NCI-H2029 treated with DMSO at 0.1 percent for 48 hours (cell line): ENCODE data around the gene RAPGEF4.

ENCODE experiments used
- DNase-seq: peaks from one replicate; lab custom pipeline; 2025; lab: John Stamatoyannopoulos, UW

Gene RAPGEF4

DNA sequence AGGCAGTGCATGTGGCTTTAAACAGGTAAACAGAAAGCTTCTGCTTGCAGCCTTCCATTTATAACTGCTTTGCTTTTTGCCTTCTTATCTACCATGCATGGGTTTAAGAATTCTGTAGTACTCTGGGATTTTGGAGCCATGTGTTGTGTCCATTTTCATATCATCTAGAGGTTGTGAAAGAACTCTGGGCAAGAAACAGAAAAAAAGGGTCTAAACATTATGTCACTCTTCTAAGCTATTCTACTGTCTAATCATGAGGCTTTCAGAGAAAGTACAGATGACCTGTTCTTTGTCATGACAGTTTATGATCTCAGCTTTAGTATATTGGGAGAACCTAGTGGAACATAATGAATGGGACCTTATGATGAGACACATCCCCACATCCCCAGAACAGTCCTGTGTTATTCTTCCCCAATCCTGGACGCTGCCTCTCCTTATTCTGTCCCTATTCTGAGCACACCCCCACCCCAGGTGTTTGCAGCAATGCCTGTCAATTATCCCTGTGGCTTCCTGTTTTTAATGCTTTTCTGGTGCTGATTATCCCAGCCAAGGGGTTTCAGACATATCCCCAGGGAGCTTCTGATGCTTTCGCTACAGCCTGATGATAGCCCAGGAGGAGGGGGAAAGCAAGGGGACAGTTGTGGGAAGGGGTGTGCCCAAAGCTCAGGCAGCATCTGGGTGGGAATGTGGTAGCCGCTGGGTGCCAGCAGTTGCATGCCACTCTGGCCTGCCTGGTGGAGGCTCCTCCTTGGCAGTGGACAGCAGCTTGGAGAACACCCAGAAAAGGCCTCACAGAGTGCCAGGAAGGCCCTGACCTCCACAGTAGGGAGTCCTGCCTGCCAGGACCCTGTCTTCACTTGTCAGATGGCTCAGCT, 170.5 kb downstream of the RAPGEF4 start:
- DNase-seq = no peak

DNA sequence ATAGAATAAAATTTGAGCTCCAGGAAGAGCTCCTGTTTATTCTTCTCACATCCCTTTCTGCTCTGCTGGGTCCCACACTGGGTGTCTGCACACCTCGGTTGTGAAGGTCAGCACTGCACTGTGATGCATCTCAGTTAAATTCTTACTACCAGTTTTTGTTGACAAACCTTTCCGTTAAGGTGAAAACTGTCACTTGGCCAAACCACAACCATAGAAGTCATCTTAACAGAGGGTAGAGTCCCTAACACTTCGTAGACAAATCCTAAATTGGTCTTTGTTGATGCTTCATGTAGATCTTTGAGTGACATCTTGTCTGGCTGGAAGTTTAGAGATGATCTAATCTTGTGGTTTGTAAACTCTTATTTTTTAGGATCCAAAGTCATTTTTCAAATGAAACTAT, 172.6 kb downstream of the RAPGEF4 start:
- DNase-seq = no peak

- DNase-seq = no peak
Observed at GRCh38 chr2:172909454-172909853, 173.8 kb downstream of the RAPGEF4 start.

DNA sequence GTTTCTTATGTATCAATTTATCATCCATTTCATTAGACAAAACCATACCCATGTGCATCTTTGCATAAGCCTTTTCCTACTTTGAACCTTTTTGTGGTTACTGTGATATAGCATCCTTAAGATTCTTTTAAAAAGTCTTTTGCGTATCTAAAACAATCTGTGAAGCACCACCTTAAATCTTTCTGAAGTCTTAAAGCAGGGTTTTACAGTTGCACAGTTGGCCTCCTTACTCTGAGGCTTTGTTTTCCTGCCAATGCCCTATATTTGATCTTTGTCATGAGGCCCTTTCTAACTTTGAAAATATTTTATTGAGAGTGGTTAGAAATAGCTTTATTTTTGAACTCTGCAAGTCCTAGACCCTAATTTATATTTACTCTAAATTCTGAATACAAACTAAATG, 176.6 kb downstream of the RAPGEF4 start:
- DNase-seq = no peak

DNA sequence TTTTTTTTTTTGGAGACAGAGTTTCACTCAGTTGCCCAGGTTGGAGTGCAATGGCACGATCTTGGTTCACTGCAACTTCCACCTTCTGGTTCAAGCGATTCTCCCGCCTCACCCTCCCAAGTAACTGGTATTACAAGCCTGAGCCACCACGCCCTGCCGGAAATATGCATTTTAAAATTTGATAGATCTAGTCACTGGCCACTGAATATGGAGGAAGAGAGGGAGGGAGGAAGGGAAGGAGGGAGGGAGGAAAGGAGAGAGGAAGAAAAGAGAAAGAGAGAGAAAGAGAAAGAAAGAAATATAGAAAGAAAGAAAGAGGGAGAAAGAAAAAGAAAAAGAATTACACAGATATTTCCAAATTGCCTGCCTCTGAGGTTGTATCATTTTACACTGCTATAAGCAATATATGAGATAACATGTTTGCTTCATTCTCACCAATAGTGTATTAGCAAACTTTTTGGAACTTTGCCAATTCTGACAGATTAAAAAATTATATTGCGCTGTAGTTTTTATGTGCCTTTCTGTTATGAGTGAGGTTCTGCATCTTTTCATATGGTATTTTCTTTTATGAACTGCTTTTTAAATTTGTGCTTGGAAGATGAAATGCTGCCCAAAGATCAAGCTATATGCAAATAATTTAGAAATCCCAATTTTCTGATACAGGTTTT, 178.8 kb downstream of the RAPGEF4 start:
- no peak for DNase-seq

- no peak for DNase-seq
Observed at GRCh38 chr2:172917716-172918115, 182.1 kb downstream of the RAPGEF4 start.

GRCh38 chr2:172919732-172920131, 184.1 kb downstream of the RAPGEF4 start:
- no peak for DNase-seq

- DNase-seq = no peak
Observed at GRCh38 chr2:172921532-172922236, 186.0 kb downstream of the RAPGEF4 start.

GRCh38 chr2:172922306-172922705, 186.7 kb downstream of the RAPGEF4 start:
- DNase-seq = no peak

DNA sequence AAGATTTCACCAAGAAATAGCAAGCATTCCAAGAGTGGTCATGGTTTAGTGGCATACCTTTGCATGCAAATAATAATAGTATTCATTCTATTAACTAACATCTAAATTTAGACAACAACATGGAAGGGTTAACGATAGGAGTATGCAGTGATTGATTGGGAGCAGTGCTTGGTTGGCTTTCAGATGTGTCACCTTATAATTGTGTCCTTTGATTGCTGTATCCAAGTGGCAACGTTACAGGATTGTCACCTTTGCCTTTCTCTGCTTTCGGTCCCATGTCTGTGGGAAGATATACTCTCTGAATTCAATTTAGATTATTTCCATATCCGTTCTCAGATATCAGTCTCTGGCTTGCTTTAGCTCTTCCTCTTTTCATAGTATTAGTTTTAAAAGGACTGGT, 187.2 kb downstream of the RAPGEF4 start:
- DNase-seq = no peak

- no peak for DNase-seq
Observed at GRCh38 chr2:172924097-172924660, 188.5 kb downstream of the RAPGEF4 start.

DNA sequence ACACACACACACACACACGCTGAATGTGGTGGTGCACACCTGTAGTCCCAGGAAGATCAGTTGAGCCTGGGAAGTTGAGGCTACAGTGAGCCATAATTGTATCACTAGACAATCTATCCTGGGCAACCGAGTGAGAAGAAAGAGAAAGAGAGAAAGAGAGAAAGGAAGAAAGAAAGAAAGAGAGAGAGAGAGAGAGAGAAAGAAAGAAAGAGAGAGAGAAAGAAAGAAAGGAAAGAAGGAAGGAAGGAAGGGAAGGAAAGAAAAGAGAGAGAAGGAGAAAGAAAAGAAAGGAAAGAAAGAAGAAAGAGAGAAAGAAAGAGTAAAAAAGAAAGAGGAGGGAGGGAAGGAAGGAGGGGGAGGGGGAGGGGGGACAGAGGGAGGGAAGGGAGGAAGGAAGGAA, 190.0 kb downstream of the RAPGEF4 start:
- DNase-seq = no peak

DNA sequence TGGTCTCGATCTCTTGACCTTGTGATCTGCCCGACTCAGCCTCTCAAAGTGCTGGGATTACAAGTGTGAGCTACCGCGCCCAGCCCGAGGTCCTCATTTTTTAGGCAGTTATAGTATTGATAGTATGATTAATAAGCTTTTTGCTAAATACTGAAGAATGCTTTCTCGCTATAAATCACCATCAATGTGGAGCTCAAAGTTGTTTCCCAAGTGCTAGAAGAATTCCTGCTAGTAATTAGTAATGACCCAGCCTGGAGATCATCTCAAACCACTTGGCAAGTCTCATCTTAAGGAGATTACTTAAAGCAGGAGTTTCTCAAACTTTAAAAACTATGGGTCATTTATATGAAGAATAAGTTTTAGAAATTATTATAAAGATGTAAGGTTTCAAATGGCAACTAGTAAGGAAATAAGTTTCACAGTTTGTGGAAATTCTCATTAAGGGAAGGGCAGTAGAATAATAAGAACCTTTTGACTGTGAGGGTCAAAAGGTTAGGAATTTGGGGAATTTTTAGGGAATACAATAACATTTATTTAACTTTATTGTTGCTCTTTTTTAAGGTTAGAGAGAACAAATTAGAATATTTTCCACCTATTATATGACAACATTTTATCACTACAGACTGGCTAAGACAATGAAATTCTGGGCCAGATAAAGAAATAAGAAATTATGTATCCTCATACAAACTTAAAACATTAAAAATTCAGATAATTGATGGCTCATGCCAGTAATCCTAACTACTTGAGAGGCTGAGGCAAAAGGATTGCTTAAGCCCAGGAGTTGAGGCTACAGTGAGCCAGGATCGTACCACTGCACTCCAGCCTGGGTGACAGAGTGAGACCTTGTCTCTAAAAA, 191.4 kb downstream of the RAPGEF4 start:
- no peak for DNase-seq

DNA sequence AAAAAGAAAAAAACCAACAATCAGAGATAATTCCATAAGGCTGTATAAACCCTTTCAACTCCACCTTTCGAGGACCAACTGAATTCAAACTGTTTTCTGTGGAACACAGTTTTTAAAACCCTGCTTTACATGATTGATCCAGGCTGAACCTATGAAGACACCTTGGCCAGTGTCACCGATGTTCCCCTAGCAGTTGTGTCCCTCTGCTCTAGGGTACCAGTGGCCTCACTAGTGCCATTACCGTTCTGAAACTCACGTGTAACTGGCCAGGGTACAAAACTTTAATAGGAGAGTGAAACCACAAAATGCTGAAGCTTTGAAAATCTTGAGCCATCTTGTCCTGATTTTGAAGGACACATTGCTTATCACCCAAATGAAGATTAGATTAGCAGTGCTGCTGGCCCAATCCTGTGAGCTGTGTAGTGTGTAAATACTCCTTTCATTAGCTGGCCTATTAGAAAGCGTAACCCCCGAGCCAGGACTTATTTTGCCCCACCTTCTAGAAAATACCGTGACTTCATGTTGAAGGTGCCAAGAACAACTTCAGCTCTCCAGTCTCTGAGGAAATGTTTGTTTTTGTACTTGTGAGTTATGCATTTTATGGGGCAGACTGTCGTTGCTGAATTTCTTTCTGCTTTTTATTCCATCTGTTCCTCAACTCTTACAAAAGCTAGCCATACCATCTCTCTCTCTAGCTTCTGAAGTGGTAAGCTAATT, 192.2 kb downstream of the RAPGEF4 start:
- no peak for DNase-seq

DNA sequence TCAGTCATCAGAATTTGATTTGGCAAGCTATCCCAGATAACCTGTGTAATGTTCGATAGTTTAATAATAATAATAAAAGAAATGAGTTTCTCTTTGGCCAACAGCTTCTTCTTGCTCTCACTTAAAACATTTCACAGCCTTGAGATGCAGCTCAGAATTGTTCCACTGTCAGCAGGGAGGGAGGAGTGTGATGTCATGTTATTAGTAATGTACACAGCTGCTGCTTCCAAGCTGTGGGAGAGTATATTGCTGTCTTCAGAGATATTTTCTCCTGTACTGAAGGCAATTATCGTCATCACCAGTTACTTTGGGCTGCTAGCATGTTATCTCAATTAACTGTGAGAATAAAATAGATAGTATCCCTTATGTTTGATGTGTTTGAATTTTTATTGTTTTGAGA, 193.1 kb downstream of the RAPGEF4 start:
- no peak for DNase-seq

DNA sequence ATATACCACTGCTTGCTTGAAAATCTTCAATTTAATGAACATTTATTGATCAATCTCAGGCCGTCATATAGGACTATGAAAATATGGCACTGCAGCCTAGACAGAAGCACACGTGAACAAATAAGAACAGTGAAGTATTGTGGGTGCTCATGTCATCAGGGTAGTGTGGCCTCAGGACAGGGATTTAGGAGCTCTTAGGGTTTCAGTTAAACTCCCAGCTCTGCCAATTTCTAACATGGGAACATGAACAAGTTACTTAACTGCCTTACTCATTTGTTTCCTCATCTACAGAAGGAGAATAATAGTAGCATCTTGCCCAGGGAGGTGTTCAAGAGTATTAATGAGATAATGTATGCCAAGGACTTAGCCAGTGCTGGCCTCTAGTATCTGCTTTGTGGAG, 194.0 kb downstream of the RAPGEF4 start:
- no peak for DNase-seq

DNA sequence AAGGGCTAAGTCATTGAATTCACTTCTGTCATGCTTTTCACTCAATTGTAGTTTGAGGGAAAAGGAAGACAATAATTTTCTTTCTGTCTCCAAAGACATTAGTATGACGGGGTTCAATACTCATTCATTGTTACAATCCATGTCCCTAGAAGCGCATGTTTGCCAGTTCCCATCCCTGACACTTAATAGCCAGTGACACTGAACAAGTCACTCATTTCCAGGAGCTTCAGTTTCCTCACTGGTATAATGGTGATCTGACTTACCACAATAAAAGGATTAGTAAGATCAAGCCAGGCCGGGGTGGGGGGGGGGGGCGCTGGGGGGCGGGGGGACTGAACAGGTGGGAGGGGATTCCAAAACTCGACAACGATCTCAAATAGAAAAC, 195.2 kb downstream of the RAPGEF4 start:
- DNase-seq = no peak

DNA sequence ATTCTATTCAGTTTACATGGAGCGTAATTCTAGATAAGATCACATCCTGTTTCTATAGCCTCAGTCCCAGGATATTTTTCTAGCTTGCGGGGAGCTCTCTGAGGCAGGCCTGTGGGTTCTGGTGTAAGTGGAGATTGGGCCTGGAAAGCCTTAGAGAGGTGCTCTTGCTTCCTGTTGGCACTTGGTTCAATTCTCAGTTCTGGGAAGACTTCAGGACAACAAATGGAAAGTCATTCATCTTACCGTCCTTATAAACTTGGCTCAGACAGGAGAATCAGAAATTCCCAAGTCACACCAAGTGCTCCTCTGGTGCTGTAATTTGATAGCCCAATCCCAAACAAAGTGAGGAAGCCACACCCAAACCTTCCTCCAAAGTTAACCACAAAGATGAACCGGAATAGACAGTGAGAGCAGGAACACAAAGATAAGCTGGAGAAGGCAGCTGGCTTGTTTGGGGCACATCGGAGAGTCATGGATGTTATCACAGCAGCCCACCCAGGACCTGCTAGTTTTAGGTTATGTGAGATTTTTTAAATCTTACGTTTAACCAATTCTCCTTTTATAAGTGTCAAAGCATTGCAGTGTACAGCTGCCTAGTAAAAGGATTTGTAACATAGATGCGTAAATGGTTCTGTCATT, 195.7 kb downstream of the RAPGEF4 start:
- DNase-seq = no peak

DNA sequence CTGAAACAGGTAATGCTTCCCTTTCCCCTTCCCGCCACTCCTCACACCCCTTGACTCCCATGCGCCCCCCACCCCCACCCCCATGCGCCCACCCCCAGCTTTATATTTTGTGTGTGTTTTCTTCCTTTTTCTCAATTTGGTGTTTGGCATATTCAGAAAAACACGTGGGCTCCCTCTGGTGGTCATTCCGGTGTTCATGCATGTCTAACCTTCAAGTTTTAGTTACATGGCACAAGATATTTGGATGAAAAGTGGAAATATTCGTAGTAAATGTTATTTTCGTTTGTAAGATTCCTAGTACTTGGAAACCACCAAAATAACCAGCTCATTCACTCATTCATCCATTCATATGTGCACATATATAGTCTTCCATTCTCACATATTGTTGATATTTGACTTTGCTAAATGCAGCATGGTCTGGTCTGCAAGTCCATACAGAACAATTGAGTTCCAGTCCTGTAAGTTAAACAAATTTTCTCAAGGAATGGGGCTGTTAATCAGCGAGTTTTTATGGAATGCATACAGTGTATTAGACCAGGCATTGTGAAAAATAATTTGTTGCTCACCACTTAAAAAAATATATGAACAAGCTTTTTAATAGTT, 196.4 kb downstream of the RAPGEF4 start:
- DNase-seq = peak; percentile 23
